Activated T-cell treated with anti-CD3 and anti-CD28 coated beads for 1 hour (primary cell): Measurements from ENCODE around the gene KRTAP5-4.
"Not testable (repeated sequence)": the region's sequence is repeated elsewhere in the genome, so short reads cannot be mapped to it uniquely, and the experiment has no call there.

Experiments
- DNase-seq: peaks from one replicate; pipeline ENCODE4 v3.0.0-alpha.2; 2020; ENCODE audit warnings: low read depth

Gene KRTAP5-4

GRCh38 chr11:1652771-1653540 lies 31.0 kb upstream of the KRTAP5-4 start:
- DNase-seq = peak; percentile 77

DNA sequence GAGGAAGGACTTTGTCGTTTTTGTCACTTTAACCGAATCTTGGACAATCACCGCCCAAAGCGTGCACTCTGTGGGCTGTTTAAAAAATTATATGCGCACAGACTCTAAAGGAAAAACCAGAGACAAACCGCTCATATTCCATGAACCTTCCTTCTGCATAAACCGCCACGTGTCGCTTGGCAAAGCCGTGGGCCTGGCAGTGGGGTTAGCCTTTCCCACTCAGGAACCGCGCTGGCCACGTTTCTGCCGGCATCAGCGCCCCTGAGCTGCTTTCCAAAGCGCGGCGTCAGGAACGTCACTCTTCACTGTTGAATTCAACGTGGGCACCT lies 30.5 kb upstream of the KRTAP5-4 start:
- DNase-seq = no peak

GRCh38 chr11:1652026-1652425 lies 30.1 kb upstream of the KRTAP5-4 start:
- no peak for DNase-seq

DNA sequence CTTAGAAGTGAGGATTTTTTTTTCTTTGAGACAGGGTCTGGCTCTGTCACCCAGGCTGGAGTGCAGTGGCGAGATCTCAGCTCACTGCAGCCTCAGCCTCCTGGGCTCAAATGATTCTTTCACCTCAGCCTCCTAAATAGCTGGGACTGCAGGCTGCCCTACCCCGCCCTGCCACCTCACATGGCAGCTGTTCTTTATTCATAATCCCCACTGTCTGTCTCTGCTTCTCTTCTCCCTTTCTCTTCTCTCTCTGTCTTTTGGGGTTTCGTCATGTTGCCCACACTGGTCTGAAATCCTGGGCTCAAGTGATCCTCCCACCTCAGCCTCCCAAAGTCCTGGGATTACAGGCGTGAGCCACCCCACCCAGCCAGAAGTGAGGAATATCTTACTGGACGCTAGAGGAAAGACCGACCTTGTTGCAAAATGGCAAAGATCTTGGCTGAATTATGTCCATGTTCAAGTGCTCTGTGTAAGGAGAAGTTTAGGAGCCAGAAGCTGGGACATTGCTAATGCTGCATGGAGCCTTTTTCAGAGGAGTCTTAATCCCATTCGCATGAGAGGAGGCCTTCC lies 29.6 kb upstream of the KRTAP5-4 start:
- no peak for DNase-seq

GRCh38 chr11:1650918-1651262 lies 29.0 kb upstream of the KRTAP5-4 start:
- DNase-seq = no peak

DNA sequence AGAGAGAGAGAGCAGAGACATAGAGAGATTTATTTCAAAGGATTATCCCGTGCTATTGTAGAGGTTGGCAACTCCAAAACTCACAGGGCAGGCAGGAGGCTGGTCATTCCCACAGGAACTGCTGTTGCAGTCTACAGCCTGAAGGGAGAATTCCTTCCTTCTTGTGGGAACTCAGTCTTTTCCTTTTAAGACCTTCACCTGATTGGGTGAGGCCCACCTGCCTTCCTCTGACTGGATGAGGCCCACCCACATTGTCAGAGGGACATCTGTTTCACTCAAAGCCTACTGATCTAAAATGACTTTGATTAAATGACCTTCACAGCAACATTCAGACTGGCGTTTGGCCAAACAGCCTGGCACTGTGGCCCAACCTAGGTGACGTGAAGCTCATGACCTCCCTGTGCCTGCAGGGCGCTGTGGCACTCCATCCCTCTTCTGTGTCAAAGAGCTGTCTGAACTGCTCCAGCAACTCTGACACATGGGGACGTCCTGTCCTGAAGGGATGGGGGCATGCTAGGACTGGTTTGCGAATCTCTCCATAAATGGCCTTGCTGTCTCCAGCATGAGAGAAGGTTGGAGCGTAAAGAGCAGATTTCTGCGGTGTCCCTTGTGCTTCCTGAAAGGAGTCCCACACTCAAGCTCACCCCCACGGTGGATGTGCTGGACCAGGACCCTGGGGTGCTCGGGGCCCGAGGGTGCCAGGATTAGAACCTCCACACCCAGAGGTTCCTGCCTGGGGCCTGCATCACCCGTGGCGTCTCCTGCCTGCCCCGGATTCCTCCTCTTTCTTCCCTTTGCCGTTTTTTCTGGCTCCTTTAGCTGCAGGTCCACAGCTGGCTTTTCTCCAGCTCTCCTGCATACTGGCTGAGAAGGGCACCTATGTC lies 28.3 kb upstream of the KRTAP5-4 start:
- no peak for DNase-seq

DNA sequence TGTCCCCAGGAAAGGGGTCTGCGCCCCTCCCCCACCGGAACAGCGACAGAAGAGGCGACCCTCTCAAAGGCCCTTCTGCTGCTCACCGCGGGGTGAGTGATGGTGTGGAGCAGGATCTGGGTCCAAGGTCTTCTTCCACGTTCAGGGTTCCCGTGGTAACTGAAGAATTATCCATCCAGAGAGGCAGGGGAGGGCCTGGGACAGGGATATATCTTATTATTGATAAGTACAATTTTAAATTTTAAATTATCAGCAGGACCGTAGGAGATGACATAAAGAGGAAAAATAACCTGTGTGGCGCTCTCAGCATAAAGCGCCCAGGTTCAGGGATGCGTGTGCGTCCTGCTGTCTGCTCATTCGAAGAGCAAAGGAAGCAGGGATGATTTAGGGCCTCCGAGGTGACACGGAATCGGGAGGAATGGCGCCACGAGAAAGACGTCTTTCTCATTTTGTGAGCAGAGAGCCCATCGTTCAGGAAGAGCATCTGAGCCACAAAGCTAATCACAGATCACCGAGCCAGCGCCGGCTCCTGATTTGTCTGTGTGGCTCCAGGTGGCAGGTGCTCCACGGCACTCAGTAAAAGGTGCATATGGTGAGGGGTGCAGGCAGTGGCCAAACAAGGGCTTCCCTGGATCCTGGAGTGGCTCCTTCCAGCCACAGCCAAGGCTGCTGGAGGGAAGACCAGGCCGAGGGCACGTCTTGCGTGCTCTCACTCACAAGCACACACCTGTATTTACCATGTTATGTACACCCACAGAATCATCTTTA lies 26.9 kb upstream of the KRTAP5-4 start:
- no peak for DNase-seq

GRCh38 chr11:1647901-1648652 lies 26.1 kb upstream of the KRTAP5-4 start:
- DNase-seq = no peak

- not testable (repeated sequence) for DNase-seq
Observed at GRCh38 chr11:1646540-1646939, 24.6 kb upstream of the KRTAP5-4 start.

DNA sequence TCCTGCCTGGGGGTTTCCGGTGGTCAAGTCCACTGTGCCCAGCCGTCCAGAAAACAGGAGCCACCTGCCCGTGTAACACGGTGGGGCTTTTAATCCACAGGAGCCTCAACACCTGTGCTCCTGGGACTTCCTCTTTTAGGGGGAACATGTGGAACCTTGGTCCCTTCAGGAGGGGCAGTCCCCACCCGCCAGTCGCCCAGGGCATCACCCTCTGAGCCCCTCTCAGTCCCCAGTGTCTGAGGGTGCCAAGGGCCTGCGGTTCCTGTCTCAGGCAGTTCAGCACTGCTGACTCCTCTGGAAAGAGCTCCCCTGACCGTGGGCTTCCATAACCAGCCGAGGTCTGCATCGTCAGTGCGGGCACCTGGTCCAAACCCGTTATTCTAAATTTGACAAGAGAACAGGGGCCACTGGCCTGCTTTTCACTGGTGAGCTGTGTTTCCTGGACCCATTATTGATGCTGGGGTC lies 23.5 kb upstream of the KRTAP5-4 start:
- DNase-seq = no peak

DNA sequence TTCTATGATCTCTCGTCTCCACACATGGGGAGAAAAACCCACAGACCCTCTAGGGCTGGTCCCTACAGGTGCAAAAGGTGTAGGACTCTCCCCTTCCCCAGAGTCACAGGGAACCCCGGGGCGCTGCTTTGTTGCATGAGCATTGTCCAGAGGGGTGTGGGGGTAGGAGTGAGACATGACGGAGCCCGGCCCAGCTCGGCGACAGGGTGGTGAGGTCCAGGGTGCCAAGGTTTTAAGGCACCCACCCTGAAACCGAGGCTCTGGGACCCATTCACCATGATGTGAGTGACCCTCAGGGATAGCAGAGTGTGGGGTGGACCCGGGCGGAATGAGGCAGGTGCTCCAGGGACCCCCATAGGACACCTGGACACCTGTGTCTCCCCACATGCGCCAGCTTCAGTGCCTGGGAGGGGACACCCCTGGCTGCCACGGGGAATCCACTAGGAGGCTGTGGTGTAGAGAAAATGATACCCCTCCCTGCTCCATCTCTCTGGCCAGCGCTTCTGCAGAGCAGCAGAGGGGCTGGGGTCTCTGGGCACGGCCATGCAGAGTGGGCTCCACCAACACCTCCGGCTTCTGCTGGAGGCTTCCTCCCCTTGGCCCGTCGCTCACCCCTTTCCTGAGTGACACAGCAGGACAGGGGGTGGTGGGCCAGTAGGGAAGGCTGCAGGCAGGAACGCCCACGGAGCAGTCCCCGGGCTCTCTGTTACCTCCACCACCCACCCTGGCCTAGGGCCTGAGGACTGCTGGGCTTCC lies 22.8 kb upstream of the KRTAP5-4 start:
- no peak for DNase-seq

- DNase-seq = no peak
Observed at GRCh38 chr11:1643146-1643690, 21.3 kb upstream of the KRTAP5-4 start.

DNA sequence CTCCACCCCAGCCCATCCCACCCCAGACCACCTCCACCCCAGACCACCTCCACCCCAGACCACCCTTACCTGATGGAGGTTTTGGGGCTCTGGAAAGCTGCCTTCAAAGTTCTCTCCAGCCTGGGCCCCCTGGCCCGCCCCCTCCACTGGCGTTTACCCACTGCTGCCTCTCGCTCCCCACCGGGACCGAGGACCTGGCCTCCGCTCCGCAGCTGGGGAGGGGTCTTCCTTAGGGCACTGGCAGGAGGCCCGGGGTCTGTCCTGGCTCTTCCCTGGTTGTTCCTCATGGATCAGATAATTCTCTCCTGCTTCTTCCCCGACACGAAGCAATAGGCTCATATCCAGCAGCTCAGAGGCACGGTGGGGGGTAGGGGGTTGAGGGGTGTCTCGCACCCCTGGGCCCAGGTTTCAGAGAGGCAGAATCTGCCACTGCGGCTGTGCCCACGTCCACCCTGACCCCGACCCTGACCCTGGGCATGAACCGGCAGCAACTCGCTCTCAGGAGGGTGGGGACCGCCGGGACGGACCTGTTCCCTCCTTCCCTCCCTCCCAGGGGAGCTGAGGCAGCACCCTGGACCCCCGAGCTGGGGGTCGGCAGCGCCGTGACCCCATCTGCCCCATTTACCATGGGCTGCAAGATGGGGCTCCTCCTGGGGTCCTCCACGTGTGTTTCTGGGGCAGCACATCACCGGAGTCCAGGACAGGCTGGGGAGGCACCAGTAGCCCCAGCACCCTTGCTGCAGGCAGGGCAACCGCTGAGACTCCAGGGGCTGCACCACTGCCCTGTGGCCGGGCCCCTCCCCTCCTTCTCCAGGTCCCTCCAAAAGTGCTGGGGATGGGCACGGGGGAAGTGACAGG lies 20.6 kb upstream of the KRTAP5-4 start:
- DNase-seq = no peak

GRCh38 chr11:1641096-1641495 lies 19.2 kb upstream of the KRTAP5-4 start:
- DNase-seq = no peak

GRCh38 chr11:1640076-1640946 lies 18.4 kb upstream of the KRTAP5-4 start:
- DNase-seq = peak; percentile 21

- DNase-seq = no peak
Observed at GRCh38 chr11:1639666-1640065, 17.7 kb upstream of the KRTAP5-4 start.

- DNase-seq = no peak
Observed at GRCh38 chr11:1639102-1639620, 17.2 kb upstream of the KRTAP5-4 start.

- DNase-seq = no peak
Observed at GRCh38 chr11:1638344-1638743, 16.4 kb upstream of the KRTAP5-4 start.
